HG03108 (cell line): ENCODE measurements around the gene PLAAT5.
A peak's percentile ranks its signal among the peaks of the same experiment; 100 is the strongest.
"Not testable (repeated sequence)": the region's sequence is repeated elsewhere in the genome, so short reads cannot be mapped to it uniquely, and the experiment has no call there.

Experiments
- ATAC-seq: cut with Tn5 transposase; IDR thresholded peaks from one replicate; pipeline ENCODE4 v1.9.1; 2021; ENCODE audit warnings: moderate library complexity; ENCODE audit not compliant: unreplicated experiment

PLAAT5 gene

GRCh38 chr11:63490551-63491239 lies at the start of gene PLAAT5:
PLAAT5 (minus strand) TSS chr11:63491167; CDS start chr11:63491034, 133 bp downstream.
- ATAC-seq, result no peak

GRCh38 chr11:63537293-63538101 lies 46.5 kb upstream of the PLAAT5 start:
- ATAC-seq, result no peak

GRCh38 chr11:63536669-63537292 lies 45.8 kb upstream of the PLAAT5 start, which contains the start of gene PLAAT4:
PLAAT4 (plus strand) TSS chr11:63536808; CDS start chr11:63536869, 61 bp downstream.
- ATAC-seq, result no peak

GRCh38 chr11:63535734-63536133 lies 44.8 kb upstream of the PLAAT5 start:
- no peak for ATAC-seq

DNA sequence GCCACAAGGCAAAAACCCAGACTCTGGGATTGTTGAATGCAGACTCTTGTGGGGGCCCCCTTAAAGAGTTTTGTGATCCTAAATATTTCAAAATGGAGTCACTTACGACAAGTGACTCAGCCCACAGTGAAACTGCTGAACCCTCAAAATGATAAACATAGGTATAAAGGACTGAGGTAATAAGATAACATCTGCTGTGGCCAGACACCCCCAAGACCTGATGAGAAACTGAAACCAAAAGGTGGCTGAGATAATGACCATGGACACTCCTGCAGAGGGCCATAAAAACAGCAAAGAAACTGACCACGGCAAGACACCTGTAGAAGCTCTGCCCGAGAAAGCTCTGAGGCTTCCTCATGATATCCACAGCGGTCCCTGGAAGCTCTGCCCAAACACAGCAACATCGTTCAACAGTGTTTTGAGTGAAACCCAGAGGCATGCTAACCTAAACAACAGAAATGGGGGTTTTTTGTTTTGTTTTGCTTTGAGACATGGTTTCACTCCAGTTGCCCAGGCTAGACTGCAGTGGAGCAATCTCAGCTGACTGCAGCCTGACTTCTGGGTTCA lies 44.0 kb upstream of the PLAAT5 start:
- ATAC-seq, result peak; percentile 30

GRCh38 chr11:63534076-63534475 lies 43.1 kb upstream of the PLAAT5 start:
- ATAC-seq, result no peak

DNA sequence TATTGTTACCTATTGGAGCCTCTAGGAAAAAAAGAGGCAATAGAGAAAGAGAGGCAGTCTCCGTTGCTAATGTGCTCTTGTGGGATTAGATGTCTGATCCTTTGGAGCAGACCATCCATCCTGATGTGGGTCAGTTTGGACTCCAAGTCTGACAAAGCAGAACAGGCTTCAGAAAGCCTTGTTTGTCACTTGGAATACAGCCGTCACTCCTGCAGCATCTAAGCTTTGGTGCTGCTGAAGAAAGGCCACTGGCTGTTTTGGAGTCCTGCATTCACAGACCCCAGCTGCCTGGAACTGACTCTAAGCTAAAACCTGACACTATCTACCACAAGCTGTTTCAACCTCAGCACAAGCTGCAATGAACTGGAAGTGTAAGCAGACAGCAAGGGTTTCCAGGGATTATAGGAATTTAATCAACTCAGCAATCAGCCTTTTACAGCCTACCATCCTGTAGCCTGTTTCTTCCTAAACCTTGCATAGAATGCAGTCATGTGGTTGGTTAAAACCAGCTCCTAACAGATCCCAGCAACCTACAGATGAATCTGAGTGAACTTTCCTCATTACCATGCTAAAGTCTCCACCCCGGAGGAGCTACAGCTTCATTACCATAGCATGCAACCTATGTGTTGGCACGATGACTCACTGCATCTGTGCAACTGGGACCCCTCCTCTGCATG lies 42.0 kb upstream of the PLAAT5 start:
- no peak for ATAC-seq

DNA sequence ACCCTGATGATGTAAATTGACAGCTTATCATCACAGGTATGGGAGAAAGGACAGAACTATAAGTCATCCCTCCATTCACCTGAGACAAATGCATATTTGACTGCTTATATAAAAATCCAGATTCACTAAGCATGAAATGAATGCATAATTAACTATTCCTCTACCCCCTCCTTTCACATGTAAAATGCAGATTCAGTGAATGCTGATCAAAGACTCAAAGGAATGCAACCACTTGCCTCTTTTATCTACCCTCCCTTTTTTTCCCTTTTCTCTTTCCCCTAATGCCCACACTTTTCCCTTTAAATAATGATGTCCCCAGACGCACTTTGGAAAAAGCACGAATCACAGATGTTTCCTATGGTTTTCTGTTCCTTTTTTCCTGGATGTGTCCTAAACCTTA lies 41.1 kb upstream of the PLAAT5 start:
- no peak for ATAC-seq

DNA sequence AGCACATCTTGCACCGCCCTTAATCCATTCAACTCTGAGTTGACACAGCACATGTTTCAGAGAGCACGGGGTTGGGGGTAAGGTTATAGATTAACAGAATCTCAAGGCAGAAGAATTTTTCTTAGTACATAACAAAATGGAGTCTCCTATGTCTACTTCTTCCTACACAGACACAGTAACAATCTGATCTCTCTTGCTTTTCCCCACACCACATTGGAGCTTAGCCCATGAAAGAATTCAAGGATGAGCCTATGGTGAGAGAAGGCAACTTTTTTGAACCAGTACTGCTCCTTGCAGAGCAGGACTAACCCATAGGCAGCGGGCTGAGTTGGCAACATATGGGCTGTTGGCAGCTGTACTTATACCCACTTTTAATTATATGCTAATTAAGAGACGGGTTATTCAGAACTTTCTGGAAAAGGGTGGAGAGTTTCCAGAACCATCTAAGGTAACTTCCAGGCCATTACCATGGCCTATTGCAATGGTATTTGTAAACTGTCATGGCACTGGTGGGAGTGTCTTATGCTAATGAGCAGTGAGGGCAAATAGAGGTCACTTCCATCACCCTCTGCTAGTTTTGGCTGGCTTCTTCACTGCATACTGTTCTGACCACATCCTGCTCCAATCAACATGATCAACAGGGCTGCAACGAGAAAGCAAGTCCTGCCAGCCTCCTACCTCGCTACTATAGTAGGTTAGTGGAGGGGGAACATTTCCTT lies 40.3 kb upstream of the PLAAT5 start:
- ATAC-seq, result peak; percentile 70

- no peak for ATAC-seq
Measured at GRCh38 chr11:63530021-63530420, 39.1 kb upstream of the PLAAT5 start.

DNA sequence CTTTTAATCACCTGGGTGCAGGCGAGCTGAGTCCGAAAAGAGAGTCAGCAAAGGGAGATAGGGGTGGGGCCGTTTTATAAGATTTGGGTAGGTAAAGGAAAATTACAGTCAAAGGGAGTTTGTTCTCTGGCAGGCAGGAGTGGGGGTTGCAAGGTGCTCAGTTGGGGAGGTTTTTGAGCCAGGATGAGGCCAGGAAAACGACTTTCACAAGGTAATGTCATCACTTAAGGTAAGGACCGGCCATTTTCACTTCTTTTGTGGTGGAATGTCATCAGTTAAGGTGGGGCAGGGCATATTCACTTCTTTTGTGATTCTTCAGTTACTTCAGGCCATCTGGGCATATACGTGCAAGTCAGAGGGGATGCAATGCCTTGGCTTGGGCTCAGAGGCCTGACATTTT lies 38.4 kb upstream of the PLAAT5 start:
- ATAC-seq, result not testable (repeated sequence)

DNA sequence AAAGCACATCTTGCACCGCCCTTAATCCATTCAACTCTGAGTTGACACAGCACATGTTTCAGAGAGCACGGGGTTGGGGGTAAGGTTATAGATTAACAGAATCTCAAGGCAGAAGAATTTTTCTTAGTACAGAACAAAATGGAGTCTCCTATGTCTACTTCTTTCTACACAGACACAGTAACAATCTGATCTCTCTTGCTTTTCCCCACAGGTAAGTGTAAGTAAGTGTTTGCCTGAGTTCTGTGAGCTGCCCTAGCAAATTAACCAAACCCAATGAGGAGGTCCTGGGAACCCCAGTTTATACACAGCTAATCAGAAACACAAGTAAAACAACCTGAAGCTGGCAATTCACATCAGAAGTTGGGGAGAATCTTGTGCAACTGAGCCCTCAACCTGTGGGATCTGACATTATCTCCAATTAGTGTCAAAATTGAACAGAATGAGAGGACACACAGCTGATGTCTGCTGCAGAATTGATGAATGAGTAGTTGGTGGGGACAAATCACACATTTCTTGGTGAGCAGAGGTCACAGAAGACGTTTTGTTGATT lies 37.8 kb upstream of the PLAAT5 start:
- not testable (repeated sequence) for ATAC-seq

DNA sequence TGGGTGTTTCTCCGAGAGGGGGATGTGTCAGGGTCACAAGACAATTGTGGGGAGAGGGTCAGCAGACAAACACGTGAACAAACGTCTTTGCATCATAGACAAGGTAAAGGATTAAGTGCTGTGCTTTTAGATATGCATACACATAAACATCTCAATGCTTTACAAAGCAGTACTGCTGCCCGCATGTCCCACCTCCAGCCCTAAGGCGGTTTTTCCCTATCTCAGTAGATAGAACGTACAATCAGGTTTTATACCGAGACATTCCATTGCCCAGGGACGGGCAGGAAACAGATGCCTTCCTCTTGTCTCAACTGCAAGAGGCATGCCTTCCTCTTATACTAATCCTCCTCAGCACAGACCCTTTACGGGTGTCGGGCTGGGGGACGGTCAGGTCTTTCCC lies 37.2 kb upstream of the PLAAT5 start:
- not testable (repeated sequence) for ATAC-seq

- no peak for ATAC-seq
Measured at GRCh38 chr11:63527667-63528066, 36.7 kb upstream of the PLAAT5 start.

GRCh38 chr11:63523151-63523550 lies 32.2 kb upstream of the PLAAT5 start:
- ATAC-seq, result no peak

- ATAC-seq, result no peak
Measured at GRCh38 chr11:63521896-63522295, 30.9 kb upstream of the PLAAT5 start.

DNA sequence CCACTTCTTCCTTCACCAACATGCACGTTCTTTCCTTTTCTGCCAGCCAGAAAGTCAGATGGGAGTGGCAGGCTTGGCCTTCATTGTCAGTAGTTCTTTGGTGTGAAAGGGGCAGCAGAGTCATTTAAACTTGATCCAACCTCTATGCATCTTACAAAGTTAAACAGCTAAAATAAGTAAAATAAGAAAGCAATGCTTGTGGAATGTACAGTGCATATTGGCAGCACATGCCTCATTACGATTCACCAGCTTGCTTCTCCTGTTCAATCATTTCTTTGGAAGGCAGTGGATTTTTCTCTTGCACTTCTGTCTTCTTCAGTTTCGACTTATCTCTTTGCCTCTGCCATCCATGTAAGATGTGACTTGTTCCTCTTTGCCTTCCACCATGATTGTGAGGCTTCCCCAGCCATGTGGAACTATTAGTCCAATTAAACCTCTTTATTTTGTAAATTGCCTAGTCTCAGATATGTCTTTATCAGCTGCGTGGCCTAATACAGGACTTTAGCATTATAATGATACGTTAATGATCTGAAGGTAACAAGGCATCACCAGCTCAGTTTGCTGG lies 29.7 kb upstream of the PLAAT5 start:
- ATAC-seq, result no peak

GRCh38 chr11:63518548-63518947 lies 27.6 kb upstream of the PLAAT5 start:
- no peak for ATAC-seq

DNA sequence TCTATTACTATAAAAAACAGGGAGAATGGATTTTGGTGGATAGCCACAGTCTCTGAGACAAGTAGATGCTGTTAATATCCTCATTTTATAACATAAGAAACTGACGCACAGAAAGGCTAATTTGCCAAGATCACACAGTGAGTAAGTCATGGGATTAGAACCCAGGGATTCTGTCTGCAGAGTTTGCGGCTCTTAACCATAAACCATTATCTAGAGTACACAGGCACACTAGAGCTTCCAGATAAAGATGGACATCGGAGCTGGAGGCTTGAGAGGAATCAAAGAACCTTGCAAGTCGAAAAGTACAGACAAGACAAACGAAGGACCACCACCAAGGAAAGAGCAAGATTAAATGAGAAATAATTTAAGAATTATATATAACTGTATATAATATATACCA lies 26.2 kb upstream of the PLAAT5 start:
- no peak for ATAC-seq

DNA sequence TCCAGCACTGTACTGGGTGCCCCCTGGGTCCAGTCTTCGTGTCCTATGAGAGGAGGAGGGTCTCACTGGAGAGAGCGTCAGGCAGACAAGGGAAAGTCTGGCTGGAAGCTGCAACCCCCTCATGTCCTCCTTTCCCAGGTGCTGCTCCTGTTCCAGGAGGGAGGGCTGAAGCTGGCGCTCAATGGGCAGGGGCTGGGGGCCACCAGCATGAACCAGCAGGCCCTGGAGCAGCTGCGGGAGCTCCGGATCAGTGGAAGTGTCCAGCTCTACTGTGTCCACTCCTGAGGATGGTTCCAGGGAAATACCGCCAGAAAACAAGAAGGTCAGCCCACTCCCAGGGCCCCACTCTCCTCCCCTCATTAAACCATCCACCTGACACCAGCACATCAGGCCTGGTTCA lies 25.1 kb upstream of the PLAAT5 start:
- no peak for ATAC-seq
